K562 (cell line): Measurements from ENCODE around the gene JUNB. TPM values are rescaled to one million over a fixed set of nuclear protein-coding genes. Genes with fewer than 3 reads are reported as not detected.
A peak's percentile ranks its signal among the peaks of the same experiment; 100 is the strongest.

Source experiments
- ARID2 ChIP-seq: fragments of 450-650 bp; IDR thresholded peaks from 2 replicates; pipeline ENCODE4 v1.6.1; 2017; ENCODE audit warnings: antibody characterized with exemption, mild to moderate bottlenecking
- CEBPG ChIP-seq, 3 experiments: fragments of 200-800 bp in 1 of 3; sonication (Bioruptor generic) in 1 of 3; sonication (generic) in 1 of 3; formaldehyde crosslinking in 1 of 3; IDR thresholded peaks in 2 of 3; conservative IDR thresholded peaks in 1 of 3; 2 replicates each; pipeline versions ENCODE4 v1.6.1 to v1.8.0; 2016 to 2022; ENCODE audit warnings: missing compliant biosample characterization in 2 of 3, missing genetic modification characterization in 2 of 3, mild to moderate bottlenecking in 1 of 3, missing genetic modification reagents in 1 of 3
- ELF4 ChIP-seq: fragments of 450-650 bp; formaldehyde crosslinking; IDR thresholded peaks from 2 replicates; pipeline ENCODE4 v1.4.0; 2022; ENCODE audit warnings: missing genetic modification characterization
- ETV6 ChIP-seq, 3 experiments: fragments of 150-350 bp in 1 of 3; sonication (generic) in 1 of 3; formaldehyde crosslinking in 1 of 3; IDR thresholded peaks; 2 replicates each; pipeline versions ENCODE4 v1.6.1 to v1.8.0; 2014 to 2022; ENCODE audit warnings: borderline replicate concordance in 2 of 3, low read depth in 2 of 3, antibody characterized with exemption in 1 of 3, low read length in 1 of 3, mild to moderate bottlenecking in 1 of 3, missing genetic modification reagents in 1 of 3
- HDGF ChIP-seq: fragments of 450-650 bp; IDR thresholded peaks from 2 replicates; pipeline ENCODE4 v1.6.1; 2016
- IRF9 ChIP-seq: fragments of 450-650 bp; IDR thresholded peaks from 2 replicates; pipeline ENCODE4 v1.6.1; 2016; ENCODE audit warnings: missing biosample characterization, missing genetic modification characterization
- MXI1 ChIP-seq: IDR thresholded peaks from 2 replicates; pipeline ENCODE4 v1.6.1; 2011; ENCODE audit warnings: low read depth, mild to moderate bottlenecking, improper control_type of control experiment, low read length
- SIX5 ChIP-seq, 2 experiments: IDR thresholded peaks; 2 replicates each; pipeline ENCODE4 v1.6.1; 2011; ENCODE audit warnings: low read length in 2 of 2, borderline replicate concordance in 1 of 2, low read depth in 1 of 2, mild to moderate bottlenecking in 1 of 2, moderate library complexity in 1 of 2; ENCODE audit not compliant: insufficient read depth in 1 of 2
- THAP12 ChIP-seq: fragments of 250-450 bp; sonication (Bioruptor Pico); IDR thresholded peaks from 2 replicates; pipeline ENCODE4 v1.9.0; 2021; ENCODE audit warnings: mild to moderate bottlenecking, inconsistent platforms
- THRA ChIP-seq: fragments of 450-650 bp; IDR thresholded peaks from 2 replicates; pipeline ENCODE4 v1.6.1; 2017; ENCODE audit warnings: mild to moderate bottlenecking, moderate library complexity
- ZNF282 ChIP-seq: sonication (generic); formaldehyde crosslinking; IDR thresholded peaks from 2 replicates; pipeline ENCODE4 v1.8.1; 2023; ENCODE audit warnings: missing genetic modification reagents
- polyA plus RNA-seq, 8 experiments: library from polyadenylated mRNA; depleted of rRNA in 4 of 8; stranded (reverse) in 5 of 8; unstranded in 3 of 8; fragments of >200 nt; fragmentation: Nextera tagmentation in 2 of 8; fragmentation: Illumina TruSeq in 1 of 8; extraction: Ambion mirVana in 2 of 8; extraction: Trizol in 1 of 8; gene quantifications; 2 replicates each; pipeline versions ENCODE4 v1.2.1 to v1.2.3, GENCODE V29; 2011 to 2014; ENCODE audit warnings: inconsistent platforms in 1 of 8, missing spikeins in 1 of 8
- total RNA-seq, 7 experiments: library from RNA; depleted of rRNA in 6 of 7; stranded (reverse); fragments of >200 nt in 6 of 7; fragmentation: Illumina TruSeq in 2 of 7; extraction: Trizol in 2 of 7; gene quantifications; 2 replicates each; pipeline versions ENCODE4 v1.2.1 to v1.2.3, GENCODE V29; 2011 to 2021; ENCODE audit warnings: low replicate concordance in 1 of 7
- TF ChIP-seq, protein P1 (sequence below): fragments of 450-650 bp; IDR thresholded peaks from 2 replicates; pipeline ENCODE4 v1.6.1; 2016; ENCODE audit warnings: borderline replicate concordance
- TF ChIP-seq, protein P2 (sequence below), 2 experiments: fragments of 450-650 bp in 1 of 2; IDR thresholded peaks; 2 replicates each; pipeline ENCODE4 v1.6.1; 2011 to 2017; ENCODE audit warnings: low read depth in 2 of 2, antibody characterized with exemption in 1 of 2, borderline replicate concordance in 1 of 2, low read length in 1 of 2, mild to moderate bottlenecking in 1 of 2, mixed read lengths in 1 of 2; ENCODE audit not compliant: control insufficient read depth in 1 of 2

Gene JUNB
- total and polyA plus RNA-seq, 9 of the 15 experiments (the other 6 are each of a cell fraction or from before 2014, with no cell fraction given) = 0.23 to 88.1 (median 13.1) TPM

DNA sequence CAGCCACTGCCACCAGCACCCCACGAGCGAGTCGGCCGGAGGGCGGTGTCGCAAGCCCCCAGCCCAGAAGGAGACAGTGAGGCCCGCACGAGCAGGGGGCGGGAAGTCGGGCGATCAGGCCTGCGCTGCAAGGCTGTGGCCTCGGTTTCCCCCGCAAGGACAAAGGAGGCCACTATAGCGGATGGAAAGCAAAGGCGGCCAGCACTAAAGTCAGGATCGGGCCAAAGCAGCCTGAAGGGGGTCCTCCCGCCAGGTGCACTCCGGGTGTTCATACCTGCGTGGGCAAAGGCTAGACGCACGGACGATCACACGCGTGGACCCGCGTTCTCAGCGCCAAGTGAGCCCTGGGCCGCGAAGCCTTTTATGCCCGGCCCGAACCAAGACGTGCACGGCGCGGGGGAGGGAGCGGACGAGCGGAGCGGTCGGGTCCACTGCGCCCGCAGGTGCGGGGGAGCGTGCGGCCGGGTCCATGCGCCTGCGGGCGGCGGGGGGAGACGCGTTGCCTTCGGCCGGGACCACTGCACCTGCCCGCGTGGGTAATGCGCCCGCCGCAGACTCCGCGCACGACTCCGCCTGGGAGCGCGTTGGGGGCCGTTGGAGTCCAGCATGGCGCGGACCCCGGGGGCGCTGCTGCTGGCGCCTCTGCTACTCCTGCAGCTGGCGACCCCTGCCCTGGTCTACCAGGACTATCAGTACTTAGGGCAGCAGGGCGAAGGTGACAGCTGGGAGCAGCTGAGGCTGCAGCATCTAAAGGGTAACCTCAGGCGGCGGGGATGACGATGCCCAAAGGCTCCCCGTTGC lies 10.4 kb downstream of the JUNB start, which contains the start of the genes PRDX2 and THSD8 (continued):
- 0 out of 2 replicates have a peak, but pooled peaks have one; percentile 44 for TF ChIP-seq THAP12
- TF ChIP-seq ELF4 = peak; percentile 18; the same call in 1 of the 2 replicates
- TF ChIP-seq, protein P1, sequence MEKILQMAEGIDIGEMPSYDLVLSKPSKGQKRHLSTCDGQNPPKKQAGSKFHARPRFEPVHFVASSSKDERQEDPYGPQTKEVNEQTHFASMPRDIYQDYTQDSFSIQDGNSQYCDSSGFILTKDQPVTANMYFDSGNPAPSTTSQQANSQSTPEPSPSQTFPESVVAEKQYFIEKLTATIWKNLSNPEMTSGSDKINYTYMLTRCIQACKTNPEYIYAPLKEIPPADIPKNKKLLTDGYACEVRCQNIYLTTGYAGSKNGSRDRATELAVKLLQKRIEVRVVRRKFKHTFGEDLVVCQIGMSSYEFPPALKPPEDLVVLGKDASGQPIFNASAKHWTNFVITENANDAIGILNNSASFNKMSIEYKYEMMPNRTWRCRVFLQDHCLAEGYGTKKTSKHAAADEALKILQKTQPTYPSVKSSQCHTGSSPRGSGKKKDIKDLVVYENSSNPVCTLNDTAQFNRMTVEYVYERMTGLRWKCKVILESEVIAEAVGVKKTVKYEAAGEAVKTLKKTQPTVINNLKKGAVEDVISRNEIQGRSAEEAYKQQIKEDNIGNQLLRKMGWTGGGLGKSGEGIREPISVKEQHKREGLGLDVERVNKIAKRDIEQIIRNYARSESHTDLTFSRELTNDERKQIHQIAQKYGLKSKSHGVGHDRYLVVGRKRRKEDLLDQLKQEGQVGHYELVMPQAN = peak; percentile 54; the same call in 1 of the 2 replicates
- TF ChIP-seq THRA = no peak
- peak; percentile 54 to 68; a peak in 3 of 4 replicates for TF ChIP-seq SIX5 (IDR thresholded peaks at IDR 0.05; ENCODE audit: borderline replicate concordance in 1 of 2, insufficient read depth in 1 of 2, low read depth in 1 of 2, low read length in 2 of 2)
- TF ChIP-seq IRF9 = no peak
- no peak; the same call in none of the 2 replicates for TF ChIP-seq CEBPG (CRISPR knock-in tag; IDR thresholded peaks at IDR 0.05)
- no peak for TF ChIP-seq CEBPG (tag; conservative IDR thresholded peaks at IDR 0.05 in 1 of 2, IDR thresholded peaks at IDR 0.05 in 1 of 2)
- TF ChIP-seq MXI1 = no peak
- TF ChIP-seq HDGF = peak; percentile 67; the same call in 1 of the 2 replicates
- TF ChIP-seq ETV6 (IDR thresholded peaks at IDR 0.05; ENCODE audit: borderline replicate concordance in 1 of 2, low read depth in 2 of 2, low read length in 1 of 2) = no peak
- TF ChIP-seq ETV6 (CRISPR knock-in tag; IDR thresholded peaks at IDR 0.05; ENCODE audit: borderline replicate concordance) = no peak; the same call in 1 of the 2 replicates
- TF ChIP-seq ZNF282 (CRISPR knock-in tag) = peak; percentile 92; the same call in 1 of the 2 replicates
- TF ChIP-seq, protein P2, sequence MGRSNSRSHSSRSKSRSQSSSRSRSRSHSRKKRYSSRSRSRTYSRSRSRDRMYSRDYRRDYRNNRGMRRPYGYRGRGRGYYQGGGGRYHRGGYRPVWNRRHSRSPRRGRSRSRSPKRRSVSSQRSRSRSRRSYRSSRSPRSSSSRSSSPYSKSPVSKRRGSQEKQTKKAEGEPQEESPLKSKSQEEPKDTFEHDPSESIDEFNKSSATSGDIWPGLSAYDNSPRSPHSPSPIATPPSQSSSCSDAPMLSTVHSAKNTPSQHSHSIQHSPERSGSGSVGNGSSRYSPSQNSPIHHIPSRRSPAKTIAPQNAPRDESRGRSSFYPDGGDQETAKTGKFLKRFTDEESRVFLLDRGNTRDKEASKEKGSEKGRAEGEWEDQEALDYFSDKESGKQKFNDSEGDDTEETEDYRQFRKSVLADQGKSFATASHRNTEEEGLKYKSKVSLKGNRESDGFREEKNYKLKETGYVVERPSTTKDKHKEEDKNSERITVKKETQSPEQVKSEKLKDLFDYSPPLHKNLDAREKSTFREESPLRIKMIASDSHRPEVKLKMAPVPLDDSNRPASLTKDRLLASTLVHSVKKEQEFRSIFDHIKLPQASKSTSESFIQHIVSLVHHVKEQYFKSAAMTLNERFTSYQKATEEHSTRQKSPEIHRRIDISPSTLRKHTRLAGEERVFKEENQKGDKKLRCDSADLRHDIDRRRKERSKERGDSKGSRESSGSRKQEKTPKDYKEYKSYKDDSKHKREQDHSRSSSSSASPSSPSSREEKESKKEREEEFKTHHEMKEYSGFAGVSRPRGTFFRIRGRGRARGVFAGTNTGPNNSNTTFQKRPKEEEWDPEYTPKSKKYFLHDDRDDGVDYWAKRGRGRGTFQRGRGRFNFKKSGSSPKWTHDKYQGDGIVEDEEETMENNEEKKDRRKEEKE (IDR thresholded peaks at IDR 0.05; ENCODE audit: borderline replicate concordance in 1 of 2, control insufficient read depth in 1 of 2, low read depth in 2 of 2, low read length in 1 of 2) = peak; percentile 50 to 89; a peak in 2 of 4 replicates
- no peak for TF ChIP-seq ARID2
